K562 (cell line): ENCODE measurements around the gene CNOT1. TPM values are rescaled to one million over a fixed set of nuclear protein-coding genes. Genes with fewer than 3 reads are reported as not detected.
A peak's percentile ranks its signal among the peaks of the same experiment; 100 is the strongest.

Experiments used
- ARNT ChIP-seq, 2 experiments: fragments of 450-650 bp; IDR thresholded peaks; 2 replicates each; pipeline ENCODE4 v1.6.1; 2016; ENCODE audit warnings: mild to moderate bottlenecking in 1 of 2
- CBX2 ChIP-seq: fragments of 200-600 bp; sonication (generic); IDR thresholded peaks from one replicate; pipeline ENCODE4 v1.6.1; 2012; ENCODE audit warnings: mild to moderate bottlenecking, low read length, inconsistent platforms; ENCODE audit not compliant: insufficient read depth, poor library complexity, severe bottlenecking
- FOXK2 ChIP-seq, 2 experiments: fragments of 450-650 bp; IDR thresholded peaks in 1 of 2; conservative IDR thresholded peaks in 1 of 2; 2 replicates each; pipeline ENCODE4 v1.6.1; 2016; ENCODE audit warnings: low read depth in 2 of 2, mild to moderate bottlenecking in 1 of 2
- KLF6 ChIP-seq: fragments of 250-450 bp; sonication (Bioruptor Pico); IDR thresholded peaks from 2 replicates; pipeline ENCODE4 v1.4.0; 2020; ENCODE audit warnings: mild to moderate bottlenecking, moderate library complexity, borderline replicate concordance
- PTRF ChIP-seq: fragments of 450-650 bp; IDR thresholded peaks from 2 replicates; pipeline ENCODE4 v1.6.1; 2016; ENCODE audit warnings: mild to moderate bottlenecking, missing genetic modification characterization, missing compliant biosample characterization
- SAP30 ChIP-seq: fragments of 200-600 bp; sonication (generic); IDR thresholded peaks from 2 replicates; pipeline ENCODE4 v1.6.1; 2012; ENCODE audit warnings: borderline replicate concordance, low read depth, mild to moderate bottlenecking, moderate library complexity, low read length, control low read depth, inconsistent platforms; ENCODE audit not compliant: insufficient read depth, poor library complexity, severe bottlenecking
- TAF1 ChIP-seq: IDR thresholded peaks from 2 replicates; pipeline ENCODE4 v1.6.1; 2011; ENCODE audit warnings: mild to moderate bottlenecking, low read length, moderate library complexity; ENCODE audit not compliant: insufficient read depth, control insufficient read depth, severe bottlenecking; ENCODE audit errors: extremely low read depth
- ZNF589 ChIP-seq: fragments of 200-800 bp; sonication (Bioruptor generic); IDR thresholded peaks from 2 replicates; pipeline ENCODE4 v1.6.1; 2016; ENCODE audit warnings: low read depth, missing genetic modification characterization, missing compliant biosample characterization
- polyA plus RNA-seq, 8 experiments: library from polyadenylated mRNA; depleted of rRNA in 4 of 8; stranded (reverse) in 5 of 8; unstranded in 3 of 8; fragments of >200 nt; fragmentation: Nextera tagmentation in 2 of 8; fragmentation: Illumina TruSeq in 1 of 8; extraction: Ambion mirVana in 2 of 8; extraction: Trizol in 1 of 8; gene quantifications; 2 replicates each; pipeline versions ENCODE4 v1.2.1 to v1.2.3, GENCODE V29; 2011 to 2014; ENCODE audit warnings: inconsistent platforms in 1 of 8, missing spikeins in 1 of 8
- total RNA-seq, 7 experiments: library from RNA; depleted of rRNA in 6 of 7; stranded (reverse); fragments of >200 nt in 6 of 7; fragmentation: Illumina TruSeq in 2 of 7; extraction: Trizol in 2 of 7; gene quantifications; 2 replicates each; pipeline versions ENCODE4 v1.2.1 to v1.2.3, GENCODE V29; 2011 to 2021; ENCODE audit warnings: low replicate concordance in 1 of 7
- TF ChIP-seq, protein P1 (sequence below): IDR thresholded peaks from 2 replicates; pipeline ENCODE4 v1.6.1; 2012; ENCODE audit warnings: low read depth, low read length, improper control_type of control experiment, borderline replicate concordance
- TF ChIP-seq, protein P2 (sequence below): sonication (generic); formaldehyde crosslinking; IDR thresholded peaks from 2 replicates; pipeline ENCODE4 v1.8.0; 2022; ENCODE audit warnings: mild to moderate bottlenecking, missing genetic modification reagents
- TF ChIP-seq, protein P3 (sequence below), 2 experiments: IDR thresholded peaks; 2 replicates each; pipeline ENCODE4 v1.6.1; 2011; ENCODE audit warnings: borderline replicate concordance in 1 of 2, control low read depth in 1 of 2, low read depth in 1 of 2, low read length in 1 of 2, mild to moderate bottlenecking in 1 of 2, mixed read lengths in 1 of 2, moderate library complexity in 1 of 2; ENCODE audit not compliant: insufficient read depth in 1 of 2, insufficient read length in 1 of 2, poor library complexity in 1 of 2, severe bottlenecking in 1 of 2; ENCODE audit errors: extremely low read depth in 1 of 2
- TF ChIP-seq, protein P4 (sequence below): sonication (generic); IDR thresholded peaks from 2 replicates; pipeline ENCODE4 v1.6.1; 2016

Gene CNOT1
- total and polyA plus RNA-seq, 9 of the 15 experiments (the other 6 are each of a cell fraction or from before 2014, with no cell fraction given): 110 to 270 (median 220) TPM

DNA sequence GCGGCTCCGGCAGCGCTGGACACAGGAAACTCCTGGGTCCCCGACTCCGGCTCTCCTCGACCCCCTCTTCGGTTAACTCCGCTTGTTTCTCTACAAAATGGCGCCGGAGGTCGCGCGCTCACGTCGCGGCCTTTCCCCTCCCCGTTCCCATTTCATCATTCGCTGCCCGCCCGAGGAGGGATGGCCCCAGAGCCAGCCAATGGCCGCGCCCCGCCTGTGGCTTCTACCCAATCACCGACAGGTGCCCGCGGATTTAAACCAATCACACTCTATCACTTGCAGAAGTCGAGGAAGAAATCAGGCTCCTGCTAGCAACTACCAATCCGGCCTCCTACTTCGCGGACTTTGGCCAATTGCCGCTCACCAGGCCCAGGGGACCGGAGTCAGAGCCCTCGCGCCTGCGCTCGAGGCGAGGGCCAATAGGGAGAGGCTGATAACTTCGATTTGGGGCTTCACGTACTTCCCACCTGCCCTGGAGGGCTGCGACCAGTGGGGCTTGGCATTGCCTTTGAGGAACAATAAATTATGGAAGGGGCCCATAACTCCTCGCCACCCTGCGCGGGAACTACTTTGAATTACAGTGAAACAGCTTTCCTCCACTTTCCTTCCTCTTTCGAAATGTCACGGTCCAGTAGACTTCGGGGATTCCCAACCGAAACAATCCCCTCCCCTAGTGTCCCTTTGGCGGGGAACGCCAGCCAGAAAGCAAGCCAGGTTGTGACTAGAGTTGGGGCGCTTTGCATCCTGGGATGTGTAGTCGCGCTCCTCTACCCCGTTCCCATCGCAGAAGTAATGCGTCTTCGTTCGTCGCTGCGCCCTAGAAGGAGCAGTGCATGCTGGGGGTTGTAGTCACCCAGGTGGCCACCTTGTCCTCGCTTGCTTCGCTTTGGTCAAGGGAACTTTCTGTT is at the start of gene CNOT1 (continued):
- TF ChIP-seq ZNF589 (CRISPR knock-in tag): peak; percentile 99
- 0 out of 2 replicates have a peak, but pooled peaks have one; percentile 41 for TF ChIP-seq KLF6 (CRISPR knock-in tag)
- peak; percentile 84 to 89; a peak in 3 of 4 replicates for TF ChIP-seq FOXK2 (conservative IDR thresholded peaks at IDR 0.05 in 1 of 2, IDR thresholded peaks at IDR 0.05 in 1 of 2; ENCODE audit: low read depth in 2 of 2)
- TF ChIP-seq, protein P1, sequence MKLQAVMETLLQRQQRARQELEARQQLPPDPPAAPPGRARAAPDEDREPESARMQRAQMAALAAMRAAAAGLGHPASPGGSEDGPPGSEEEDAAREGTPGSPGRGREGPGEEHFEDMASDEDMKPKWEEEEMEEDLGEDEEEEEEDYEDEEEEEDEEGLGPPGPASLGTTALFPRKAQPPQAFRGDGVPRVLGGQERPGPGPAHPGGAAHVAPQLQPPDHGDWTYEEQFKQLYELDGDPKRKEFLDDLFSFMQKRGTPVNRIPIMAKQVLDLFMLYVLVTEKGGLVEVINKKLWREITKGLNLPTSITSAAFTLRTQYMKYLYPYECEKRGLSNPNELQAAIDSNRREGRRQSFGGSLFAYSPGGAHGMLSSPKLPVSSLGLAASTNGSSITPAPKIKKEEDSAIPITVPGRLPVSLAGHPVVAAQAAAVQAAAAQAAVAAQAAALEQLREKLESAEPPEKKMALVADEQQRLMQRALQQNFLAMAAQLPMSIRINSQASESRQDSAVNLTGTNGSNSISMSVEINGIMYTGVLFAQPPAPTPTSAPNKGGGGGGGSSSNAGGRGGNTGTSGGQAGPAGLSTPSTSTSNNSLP: 0 out of 2 replicates have a peak, but pooled peaks have one; percentile 47
- TF ChIP-seq, protein P2, sequence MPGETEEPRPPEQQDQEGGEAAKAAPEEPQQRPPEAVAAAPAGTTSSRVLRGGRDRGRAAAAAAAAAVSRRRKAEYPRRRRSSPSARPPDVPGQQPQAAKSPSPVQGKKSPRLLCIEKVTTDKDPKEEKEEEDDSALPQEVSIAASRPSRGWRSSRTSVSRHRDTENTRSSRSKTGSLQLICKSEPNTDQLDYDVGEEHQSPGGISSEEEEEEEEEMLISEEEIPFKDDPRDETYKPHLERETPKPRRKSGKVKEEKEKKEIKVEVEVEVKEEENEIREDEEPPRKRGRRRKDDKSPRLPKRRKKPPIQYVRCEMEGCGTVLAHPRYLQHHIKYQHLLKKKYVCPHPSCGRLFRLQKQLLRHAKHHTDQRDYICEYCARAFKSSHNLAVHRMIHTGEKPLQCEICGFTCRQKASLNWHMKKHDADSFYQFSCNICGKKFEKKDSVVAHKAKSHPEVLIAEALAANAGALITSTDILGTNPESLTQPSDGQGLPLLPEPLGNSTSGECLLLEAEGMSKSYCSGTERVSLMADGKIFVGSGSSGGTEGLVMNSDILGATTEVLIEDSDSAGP (CRISPR knock-in tag): no peak
- TF ChIP-seq SAP30: peak; percentile 31
- TF ChIP-seq ARNT (IDR thresholded peaks at IDR 0.05): peak; percentile 55 to 66; a peak in 1 of 4 replicates
- TF ChIP-seq PTRF: 0 out of 2 replicates have a peak, but pooled peaks have one; percentile 49
- TF ChIP-seq, protein P3, sequence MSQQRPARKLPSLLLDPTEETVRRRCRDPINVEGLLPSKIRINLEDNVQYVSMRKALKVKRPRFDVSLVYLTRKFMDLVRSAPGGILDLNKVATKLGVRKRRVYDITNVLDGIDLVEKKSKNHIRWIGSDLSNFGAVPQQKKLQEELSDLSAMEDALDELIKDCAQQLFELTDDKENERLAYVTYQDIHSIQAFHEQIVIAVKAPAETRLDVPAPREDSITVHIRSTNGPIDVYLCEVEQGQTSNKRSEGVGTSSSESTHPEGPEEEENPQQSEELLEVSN (IDR thresholded peaks at IDR 0.05; ENCODE audit: borderline replicate concordance in 1 of 2, extremely low read depth in 1 of 2, insufficient read depth in 1 of 2, insufficient read length in 1 of 2, low read depth in 1 of 2, low read length in 1 of 2, poor library complexity in 1 of 2, severe bottlenecking in 1 of 2): peak; percentile 88 to 90
- no peak for TF ChIP-seq CBX2
- TF ChIP-seq TAF1: peak; percentile 77
- TF ChIP-seq, protein P4, sequence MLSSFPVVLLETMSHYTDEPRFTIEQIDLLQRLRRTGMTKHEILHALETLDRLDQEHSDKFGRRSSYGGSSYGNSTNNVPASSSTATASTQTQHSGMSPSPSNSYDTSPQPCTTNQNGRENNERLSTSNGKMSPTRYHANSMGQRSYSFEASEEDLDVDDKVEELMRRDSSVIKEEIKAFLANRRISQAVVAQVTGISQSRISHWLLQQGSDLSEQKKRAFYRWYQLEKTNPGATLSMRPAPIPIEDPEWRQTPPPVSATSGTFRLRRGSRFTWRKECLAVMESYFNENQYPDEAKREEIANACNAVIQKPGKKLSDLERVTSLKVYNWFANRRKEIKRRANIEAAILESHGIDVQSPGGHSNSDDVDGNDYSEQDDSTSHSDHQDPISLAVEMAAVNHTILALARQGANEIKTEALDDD: no peak
